GM12874 (cell line): Measurements from ENCODE around the gene TARS2.

Source experiments
- CTCF ChIP-seq: IDR thresholded peaks from 2 replicates; pipeline ENCODE4 v1.5.1; 2011; ENCODE audit warnings: low read depth, mild to moderate bottlenecking, control low read depth, low read length, moderate library complexity; ENCODE audit not compliant: insufficient read depth

The TARS2 gene

GRCh38 chr1:150479927-150480352 is 7.3 kb upstream of the TARS2 start:
- TF ChIP-seq CTCF, result no peak

DNA sequence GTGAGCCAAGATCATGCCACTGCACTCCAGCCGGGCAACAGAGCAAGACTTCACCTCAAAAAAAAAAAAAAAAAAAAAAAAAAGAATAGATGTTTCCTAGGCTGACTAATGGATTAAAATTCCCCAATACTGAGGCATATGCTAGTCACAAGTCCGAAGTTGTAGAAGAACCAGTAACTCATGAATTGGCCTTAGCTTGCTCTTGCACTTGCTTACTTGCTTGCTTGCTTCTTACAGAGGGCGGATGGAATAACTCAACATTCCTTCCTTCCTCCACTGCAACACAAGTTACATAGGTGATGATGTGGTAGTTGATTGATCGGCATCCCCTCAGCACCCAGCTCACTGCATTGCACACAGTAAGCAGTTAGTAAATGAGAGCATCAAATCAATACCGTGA is 2.8 kb upstream of the TARS2 start:
- no peak for TF ChIP-seq CTCF

- TF ChIP-seq CTCF, result no peak
Observed at GRCh38 chr1:150484861-150485260, 2.4 kb upstream of the TARS2 start.

DNA sequence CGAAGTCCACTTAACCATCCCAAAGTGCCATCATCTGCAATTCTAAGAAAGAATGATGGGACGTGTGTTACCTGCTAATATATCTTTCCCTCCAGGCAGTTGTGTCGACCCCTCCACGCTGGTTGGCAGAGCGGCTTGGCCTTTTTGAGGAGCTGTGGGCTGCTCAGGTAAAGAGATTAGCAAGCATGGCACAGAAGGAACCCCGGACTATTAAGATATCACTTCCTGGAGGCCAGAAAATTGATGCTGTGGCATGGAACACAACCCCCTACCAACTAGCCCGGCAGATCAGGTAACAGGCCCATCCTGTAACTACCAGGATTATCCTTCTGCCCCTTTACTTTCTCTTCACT is 520 bp downstream of the TARS2 start:
- TF ChIP-seq CTCF, result no peak

GRCh38 chr1:150493175-150493574 is 6.0 kb downstream of the TARS2 start:
- TF ChIP-seq CTCF, result no peak

DNA sequence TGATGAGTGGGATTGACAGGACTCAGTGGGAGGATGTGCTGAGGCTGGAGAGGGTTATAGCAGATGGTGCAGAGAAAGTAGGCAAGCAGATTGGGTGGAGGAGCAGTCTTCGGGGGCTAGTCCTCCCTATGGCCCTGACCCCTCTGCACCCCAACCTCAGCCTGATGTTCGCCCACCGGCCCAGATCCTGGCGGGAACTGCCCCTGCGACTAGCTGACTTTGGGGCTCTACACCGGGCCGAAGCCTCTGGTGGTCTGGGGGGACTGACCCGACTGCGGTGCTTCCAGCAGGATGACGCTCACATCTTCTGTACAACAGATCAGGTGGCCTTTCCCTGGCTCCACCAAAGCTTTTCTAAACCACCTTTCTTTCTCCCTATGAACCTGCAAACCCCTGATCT is 11.1 kb downstream of the TARS2 start:
- TF ChIP-seq CTCF, result no peak

GRCh38 chr1:150505431-150505830 is 18.2 kb downstream of the TARS2 start:
- TF ChIP-seq CTCF, result no peak
